ENCODE results near the gene GSTA4.

GSTA4 gene

DNA sequence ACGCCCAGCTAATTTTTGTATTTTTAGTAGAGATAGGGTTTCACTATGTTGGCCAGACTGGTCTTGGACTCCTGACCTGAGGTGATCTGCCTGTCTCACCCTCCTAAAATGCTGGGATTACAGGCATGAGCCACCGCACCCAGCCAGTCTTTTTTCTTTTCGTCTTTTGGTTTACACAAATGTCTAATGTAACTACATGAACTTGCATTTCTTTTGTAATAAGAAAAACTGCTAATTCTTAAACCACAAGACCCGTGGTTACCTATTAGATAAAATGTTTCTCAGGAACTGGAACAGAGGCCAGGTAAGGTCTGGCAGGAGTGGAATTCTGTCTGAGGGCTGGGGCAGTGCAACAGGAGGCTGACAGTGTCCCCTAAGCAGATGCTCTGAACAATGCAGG, 52.9 kb downstream of the GSTA4 start:
- Histone ChIP-seq H3K4me1 (ENCODE audit: insufficient read depth, low read length, poor library complexity, severe bottlenecking) (peaks cover 7% of the 10 kb centered on the region), H4K20me1 (ENCODE audit: insufficient read depth, low read length, poor library complexity, severe bottlenecking) (no peaks in the 10 kb centered on the region), H3K27me3 (ENCODE audit: insufficient read depth, low read length, poor library complexity, severe bottlenecking) (no peaks in the 10 kb centered on the region), H3K4me3 (ENCODE audit: low read length, poor library complexity, severe bottlenecking) (no peak overlapping the region), H3K9me3 (ENCODE audit: insufficient read depth, low read depth, low read length) (no peaks in the 10 kb centered on the region), H3K36me3 (ENCODE audit: insufficient read depth, low read length) (no peaks in the 10 kb centered on the region), H3K9ac (ENCODE audit: low read depth, low read length, poor library complexity, severe bottlenecking) (no peak overlapping the region), H3K9me2 (replicated peaks; ENCODE audit: low read depth, low read length) (no peaks in the 10 kb centered on the region), H3F3A (ENCODE audit: low read depth) (no peaks in the 10 kb centered on the region), H3K79me2 (ENCODE audit: insufficient read depth, low read length) (no peaks in the 10 kb centered on the region), H2AFZ (ENCODE audit: low read length) (no peak overlapping the region), H3K4me2 (ENCODE audit: low read depth, low read length, poor library complexity, severe bottlenecking) (no peak overlapping the region)
- TF ChIP-seq EZH2phosphoT487 (IDR thresholded peaks at IDR 0.05; ENCODE audit: borderline replicate concordance), result no peak

DNA sequence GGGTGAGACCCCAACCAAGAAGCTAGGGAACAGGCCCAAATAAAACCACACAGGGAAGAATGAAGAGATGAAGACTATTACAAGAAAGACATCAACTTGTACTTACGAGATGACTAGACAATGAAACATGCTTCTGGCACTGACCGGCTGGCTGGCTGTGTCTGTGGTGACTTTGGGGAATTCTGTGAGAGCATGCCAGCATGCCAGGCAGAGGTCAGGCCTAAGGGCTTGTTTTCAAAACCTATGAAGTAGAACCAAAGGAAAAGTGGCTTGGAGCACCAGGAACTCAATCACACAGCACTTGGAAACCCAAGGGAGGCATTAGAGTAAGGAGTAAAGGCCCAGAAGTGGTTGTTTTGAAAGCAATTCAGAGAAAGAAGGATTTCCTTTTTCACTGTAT, 57.2 kb downstream of the GSTA4 start:
- H2AFZ ChIP-seq (ENCODE audit: low read length), result no peak overlapping the region

DNA sequence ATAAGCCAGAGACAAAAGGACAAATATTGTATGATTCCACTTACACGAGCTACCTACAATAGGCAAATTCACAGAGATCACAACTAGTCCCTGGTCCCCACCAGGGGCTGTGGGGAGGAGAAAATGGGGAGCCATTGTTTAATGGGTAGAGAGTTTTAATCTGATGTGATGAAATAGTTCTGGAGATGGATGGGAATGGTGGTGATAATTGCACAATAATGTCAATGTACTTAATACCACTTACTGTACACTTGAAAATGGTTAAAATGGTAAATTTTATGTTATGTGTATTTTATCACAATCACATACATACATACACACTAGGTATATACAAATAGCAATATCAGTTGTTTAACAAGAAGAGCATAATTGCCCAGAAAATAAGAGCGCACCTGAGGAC, 61.3 kb downstream of the GSTA4 start:
- Histone ChIP-seq H3K9me3 (ENCODE audit: insufficient read depth, low read depth, low read length) (no peaks in the 10 kb centered on the region), H3K4me1 (ENCODE audit: insufficient read depth, low read length, poor library complexity, severe bottlenecking) (no peaks in the 10 kb centered on the region), H3K79me2 (ENCODE audit: insufficient read depth, low read length) (no peaks in the 10 kb centered on the region), H3F3A (ENCODE audit: low read depth) (no peaks in the 10 kb centered on the region), H3K9me2 (replicated peaks; ENCODE audit: low read depth, low read length) (no peaks in the 10 kb centered on the region), H3K9ac (ENCODE audit: low read depth, low read length, poor library complexity, severe bottlenecking) (no peak overlapping the region), H3K36me3 (ENCODE audit: insufficient read depth, low read length) (no peaks in the 10 kb centered on the region), H3K27me3 (ENCODE audit: insufficient read depth, low read length, poor library complexity, severe bottlenecking) (no peaks in the 10 kb centered on the region), H3K4me2 (ENCODE audit: low read depth, low read length, poor library complexity, severe bottlenecking) (no peak overlapping the region), H4K20me1 (ENCODE audit: insufficient read depth, low read length, poor library complexity, severe bottlenecking) (no peaks in the 10 kb centered on the region), H2AFZ (ENCODE audit: low read length) (no peak overlapping the region), H3K4me3 (ENCODE audit: low read length, poor library complexity, severe bottlenecking) (no peak overlapping the region)
- TF ChIP-seq EZH2phosphoT487 (IDR thresholded peaks at IDR 0.05; ENCODE audit: borderline replicate concordance), result no peak
- TF ChIP-seq, protein P1, sequence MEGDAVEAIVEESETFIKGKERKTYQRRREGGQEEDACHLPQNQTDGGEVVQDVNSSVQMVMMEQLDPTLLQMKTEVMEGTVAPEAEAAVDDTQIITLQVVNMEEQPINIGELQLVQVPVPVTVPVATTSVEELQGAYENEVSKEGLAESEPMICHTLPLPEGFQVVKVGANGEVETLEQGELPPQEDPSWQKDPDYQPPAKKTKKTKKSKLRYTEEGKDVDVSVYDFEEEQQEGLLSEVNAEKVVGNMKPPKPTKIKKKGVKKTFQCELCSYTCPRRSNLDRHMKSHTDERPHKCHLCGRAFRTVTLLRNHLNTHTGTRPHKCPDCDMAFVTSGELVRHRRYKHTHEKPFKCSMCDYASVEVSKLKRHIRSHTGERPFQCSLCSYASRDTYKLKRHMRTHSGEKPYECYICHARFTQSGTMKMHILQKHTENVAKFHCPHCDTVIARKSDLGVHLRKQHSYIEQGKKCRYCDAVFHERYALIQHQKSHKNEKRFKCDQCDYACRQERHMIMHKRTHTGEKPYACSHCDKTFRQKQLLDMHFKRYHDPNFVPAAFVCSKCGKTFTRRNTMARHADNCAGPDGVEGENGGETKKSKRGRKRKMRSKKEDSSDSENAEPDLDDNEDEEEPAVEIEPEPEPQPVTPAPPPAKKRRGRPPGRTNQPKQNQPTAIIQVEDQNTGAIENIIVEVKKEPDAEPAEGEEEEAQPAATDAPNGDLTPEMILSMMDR (conservative IDR thresholded peaks at IDR 0.05; ENCODE audit: low read length), result no peak

More for the DNA sequence above, 57.2 kb downstream of the GSTA4 start:
- Histone ChIP-seq H3F3A (ENCODE audit: low read depth) (no peaks in the 10 kb centered on the region), H3K9me2 (replicated peaks; ENCODE audit: low read depth, low read length) (no peaks in the 10 kb centered on the region), H3K36me3 (ENCODE audit: insufficient read depth, low read length) (no peaks in the 10 kb centered on the region), H3K4me1 (ENCODE audit: insufficient read depth, low read length, poor library complexity, severe bottlenecking) (no peaks in the 10 kb centered on the region), H3K4me3 (ENCODE audit: low read length, poor library complexity, severe bottlenecking) (no peak overlapping the region), H4K20me1 (ENCODE audit: insufficient read depth, low read length, poor library complexity, severe bottlenecking) (no peaks in the 10 kb centered on the region), H3K9ac (ENCODE audit: low read depth, low read length, poor library complexity, severe bottlenecking) (no peak overlapping the region), H3K4me2 (ENCODE audit: low read depth, low read length, poor library complexity, severe bottlenecking) (no peak overlapping the region), H3K27me3 (ENCODE audit: insufficient read depth, low read length, poor library complexity, severe bottlenecking) (no peaks in the 10 kb centered on the region), H3K79me2 (ENCODE audit: insufficient read depth, low read length) (no peaks in the 10 kb centered on the region), H3K9me3 (ENCODE audit: insufficient read depth, low read depth, low read length) (no peaks in the 10 kb centered on the region)
- TF ChIP-seq, protein P1 (conservative IDR thresholded peaks at IDR 0.05; ENCODE audit: low read length), result no peak
- no peak for TF ChIP-seq EZH2phosphoT487 (IDR thresholded peaks at IDR 0.05; ENCODE audit: borderline replicate concordance)

DNA sequence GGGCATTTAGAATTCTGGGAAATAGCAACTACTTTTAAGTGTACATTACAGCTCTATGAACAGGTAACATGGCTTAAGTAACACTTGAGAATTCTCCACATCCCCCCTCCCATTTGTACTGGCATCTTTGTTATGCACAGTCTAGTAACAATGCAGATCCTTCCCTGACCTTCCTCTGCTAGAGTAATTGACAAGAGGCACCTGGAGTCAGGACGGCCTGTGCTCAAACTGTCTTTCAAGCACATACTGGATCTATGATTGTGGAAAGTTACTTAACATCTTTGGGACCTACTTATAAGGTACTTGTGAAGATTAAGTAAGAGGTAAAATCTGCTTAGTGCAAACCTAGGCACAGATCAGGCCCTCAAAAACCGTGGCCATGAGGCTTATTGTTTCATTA, 63.7 kb downstream of the GSTA4 start:
- Histone ChIP-seq H3K4me2 (ENCODE audit: low read depth, low read length, poor library complexity, severe bottlenecking) (no peak overlapping the region), H3K27me3 (ENCODE audit: insufficient read depth, low read length, poor library complexity, severe bottlenecking) (no peaks in the 10 kb centered on the region), H2AFZ (ENCODE audit: low read length) (0 out of 2 replicates have a peak overlapping the region, but pooled peaks have one; percentile 1), H3K9me3 (ENCODE audit: insufficient read depth, low read depth, low read length) (no peaks in the 10 kb centered on the region), H3K9ac (ENCODE audit: low read depth, low read length, poor library complexity, severe bottlenecking) (no peak overlapping the region), H3K4me1 (ENCODE audit: insufficient read depth, low read length, poor library complexity, severe bottlenecking) (no peaks in the 10 kb centered on the region), H3K4me3 (ENCODE audit: low read length, poor library complexity, severe bottlenecking) (no peak overlapping the region), H3K36me3 (ENCODE audit: insufficient read depth, low read length) (no peaks in the 10 kb centered on the region), H3F3A (ENCODE audit: low read depth) (no peaks in the 10 kb centered on the region), H4K20me1 (ENCODE audit: insufficient read depth, low read length, poor library complexity, severe bottlenecking) (no peaks in the 10 kb centered on the region), H3K9me2 (replicated peaks; ENCODE audit: low read depth, low read length) (no peaks in the 10 kb centered on the region), H3K79me2 (ENCODE audit: insufficient read depth, low read length) (no peaks in the 10 kb centered on the region)
- TF ChIP-seq, protein P1 (conservative IDR thresholded peaks at IDR 0.05; ENCODE audit: low read length), result no peak
- TF ChIP-seq EZH2phosphoT487 (IDR thresholded peaks at IDR 0.05; ENCODE audit: borderline replicate concordance), result no peak

Data from Loucy (cell line).